NCI-H524 treated with DMSO at 0.1 percent for 48 hours (cell line): ENCODE data around the gene GPR82.
"Not testable (repeated sequence)": the region's sequence is repeated elsewhere in the genome, so short reads cannot be mapped to it uniquely, and the experiment has no call there.

Experiments
- DNase-seq: peaks from one replicate; lab custom pipeline; 2025; lab: John Stamatoyannopoulos, UW

The GPR82 gene

GRCh38 chrX:41723826-41724225 is at the start of gene GPR82:
Gene GPR82, plus strand, starts transcription at chrX:41724181. Its CDS starts 2,846 bp downstream, at chrX:41727027.
- no peak for DNase-seq

- not testable (repeated sequence) for DNase-seq
Observed at GRCh38 chrX:41676361-41676760, 47.6 kb upstream of the GPR82 start.

- no peak for DNase-seq
Observed at GRCh38 chrX:41677183-41678060, 46.6 kb upstream of the GPR82 start.

- DNase-seq, result no peak
Observed at GRCh38 chrX:41684138-41684537, 39.8 kb upstream of the GPR82 start.

- no peak for DNase-seq
Observed at GRCh38 chrX:41684940-41685339, 39.0 kb upstream of the GPR82 start.

GRCh38 chrX:41686788-41687187 is 37.2 kb upstream of the GPR82 start:
- DNase-seq, result no peak

- DNase-seq, result no peak
Observed at GRCh38 chrX:41688156-41688555, 35.8 kb upstream of the GPR82 start.

GRCh38 chrX:41688835-41689234 is 35.1 kb upstream of the GPR82 start, which contains the start of gene GPR34:
Gene GPR34, plus strand, starts transcription at chrX:41688973. Its CDS starts 6,661 bp downstream, at chrX:41695634.
- no peak for DNase-seq

- no peak for DNase-seq
Observed at GRCh38 chrX:41689711-41690110, 34.3 kb upstream of the GPR82 start.

- DNase-seq, result no peak
Observed at GRCh38 chrX:41692162-41692749, 31.7 kb upstream of the GPR82 start.

- DNase-seq, result no peak
Observed at GRCh38 chrX:41693024-41693423, 31.0 kb upstream of the GPR82 start.

GRCh38 chrX:41695426-41695825 is 28.6 kb upstream of the GPR82 start:
- no peak for DNase-seq

- no peak for DNase-seq
Observed at GRCh38 chrX:41703574-41704029, 20.4 kb upstream of the GPR82 start.

- no peak for DNase-seq
Observed at GRCh38 chrX:41705042-41705441, 18.9 kb upstream of the GPR82 start.

- no peak for DNase-seq
Observed at GRCh38 chrX:41705680-41706374, 18.2 kb upstream of the GPR82 start.

- DNase-seq, result no peak
Observed at GRCh38 chrX:41707218-41707617, 16.8 kb upstream of the GPR82 start.

- no peak for DNase-seq
Observed at GRCh38 chrX:41708486-41708885, 15.5 kb upstream of the GPR82 start.

GRCh38 chrX:41711021-41711667 is 12.8 kb upstream of the GPR82 start:
- no peak for DNase-seq

- no peak for DNase-seq
Observed at GRCh38 chrX:41716222-41716621, 7.8 kb upstream of the GPR82 start.

GRCh38 chrX:41716767-41717473 is 7.1 kb upstream of the GPR82 start:
- DNase-seq, result no peak

- DNase-seq, result no peak
Observed at GRCh38 chrX:41718481-41719235, 5.3 kb upstream of the GPR82 start.
